NOMO-1 (cell line): Measurements from ENCODE around the gene CYP1A1.
A peak's percentile ranks its signal among the peaks of the same experiment; 100 is the strongest.
"Not testable (repeated sequence)": the region's sequence is repeated elsewhere in the genome, so short reads cannot be mapped to it uniquely, and the experiment has no call there.

Source experiments
- DNase-seq, 2 experiments: peaks; one replicate each; lab custom pipeline; 2025; ENCODE audit not compliant: unreplicated experiment in 2 of 2; lab: John Stamatoyannopoulos, UW

CYP1A1 gene

DNA sequence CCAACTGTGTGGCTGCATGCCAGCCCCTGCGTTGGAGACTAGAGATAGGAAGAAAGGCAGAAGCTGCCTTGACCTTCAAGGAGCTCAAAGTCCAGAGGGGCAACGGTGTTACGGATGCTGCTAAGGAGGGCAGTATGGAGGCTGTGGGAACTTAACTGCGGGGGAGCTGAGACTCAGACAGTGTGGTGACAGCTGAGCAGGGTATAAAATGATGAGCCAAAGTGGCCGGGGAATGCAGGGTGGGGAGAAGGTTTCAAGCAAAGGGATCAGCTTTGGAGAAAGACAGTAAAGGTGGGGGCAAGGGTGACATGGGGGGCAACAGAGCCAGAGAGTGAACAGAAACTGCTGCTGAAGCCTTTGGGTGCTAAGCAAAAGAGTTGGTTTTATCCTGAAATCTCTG is 17.1 kb upstream of the CYP1A1 start:
- no peak for DNase-seq

DNA sequence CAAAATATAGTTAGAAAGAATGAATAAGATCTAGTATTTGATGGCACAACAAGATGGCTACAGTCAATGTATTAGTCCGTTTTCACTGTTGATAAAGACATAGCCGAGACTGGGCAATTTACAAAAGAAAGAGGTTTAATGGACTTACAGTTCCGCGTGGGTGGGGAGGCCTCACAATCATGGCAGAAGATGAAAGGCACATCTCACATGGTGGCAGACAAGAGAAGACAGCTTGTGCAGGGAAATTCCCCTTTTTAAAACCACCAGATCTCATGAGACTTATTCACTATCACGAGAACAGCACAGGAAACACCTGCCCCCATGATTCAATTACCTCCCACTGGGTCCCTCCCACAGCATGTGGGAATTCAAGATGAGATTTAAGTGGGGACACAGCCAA is 12.9 kb upstream of the CYP1A1 start:
- DNase-seq, result not testable (repeated sequence)

DNA sequence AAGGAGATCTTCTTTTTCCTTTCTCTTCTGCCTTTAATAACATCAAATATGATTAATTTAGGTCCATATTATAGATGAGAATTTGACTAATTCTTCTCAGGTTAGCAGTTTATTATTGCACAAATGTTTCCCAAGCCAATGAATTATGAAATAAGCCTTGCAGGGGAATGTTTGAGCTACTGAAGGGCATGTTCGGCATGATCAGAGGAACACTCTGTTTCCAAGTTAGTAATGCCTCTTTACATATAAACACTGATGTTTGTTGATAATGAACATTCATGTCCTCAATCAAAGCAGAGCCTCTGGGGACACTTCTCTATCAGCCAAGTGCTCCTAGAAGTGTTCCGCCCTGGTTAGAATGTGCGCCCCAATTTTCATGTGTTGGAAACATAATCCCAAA is 10.0 kb upstream of the CYP1A1 start:
- no peak for DNase-seq

- DNase-seq, result no peak
Measured at GRCh38 chr15:74733269-74733668, 7.9 kb upstream of the CYP1A1 start.

DNA sequence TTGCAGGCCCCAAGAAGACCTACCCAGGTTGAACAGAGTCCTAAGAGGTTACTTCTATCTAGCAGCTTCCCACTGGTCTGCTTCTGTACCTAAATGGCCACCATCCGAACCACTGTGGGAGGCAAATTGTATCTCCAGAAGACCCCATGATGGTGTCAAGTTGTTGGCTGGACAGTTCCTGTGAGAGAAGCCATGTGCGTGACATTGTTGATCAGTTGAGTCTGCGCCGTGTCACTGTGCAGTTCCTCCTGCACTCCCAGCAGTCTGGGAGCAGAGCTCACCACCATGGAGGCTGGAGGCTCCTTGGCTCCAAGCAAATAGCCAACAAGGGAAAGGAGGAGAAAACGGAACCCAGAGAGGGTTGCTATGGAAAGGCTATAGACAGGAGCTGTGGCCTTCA is 7.5 kb upstream of the CYP1A1 start:
- no peak for DNase-seq

DNA sequence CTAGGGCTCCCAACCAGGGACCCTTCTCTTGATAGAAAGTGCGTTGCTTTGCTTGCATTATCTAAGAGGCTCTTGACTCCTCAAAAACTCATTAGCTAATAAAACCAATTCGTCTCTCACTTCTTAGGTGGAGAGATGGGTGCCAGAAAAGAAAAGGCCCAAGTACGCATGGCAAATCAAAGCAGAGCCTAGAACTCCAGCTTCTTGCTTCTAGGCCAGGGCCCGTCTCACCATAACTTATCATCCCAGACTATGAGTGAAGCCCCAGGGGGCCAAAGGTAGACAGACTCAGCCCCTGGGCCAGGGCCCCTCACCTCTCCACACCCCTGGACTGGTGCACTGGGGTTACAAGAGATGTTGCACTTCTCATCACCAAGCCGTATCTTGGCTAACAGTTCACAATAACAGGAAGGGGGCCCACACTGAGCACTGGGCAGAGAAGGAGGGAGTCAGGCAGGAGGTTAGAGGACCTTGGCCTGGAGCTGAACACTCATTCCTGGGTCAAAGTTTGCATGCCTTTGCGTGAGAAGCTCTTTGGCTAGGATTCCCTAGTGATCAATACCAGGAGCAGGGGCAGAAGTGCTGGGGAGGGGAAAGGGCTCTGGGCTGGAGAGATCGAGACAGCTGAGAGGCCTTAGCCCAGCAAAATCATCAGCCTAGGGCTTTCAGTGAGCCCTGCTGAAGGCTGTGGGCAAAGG is 5.4 kb upstream of the CYP1A1 start:
- no peak for DNase-seq

GRCh38 chr15:74729372-74729771 is 4.0 kb upstream of the CYP1A1 start:
- not testable (repeated sequence) for DNase-seq

DNA sequence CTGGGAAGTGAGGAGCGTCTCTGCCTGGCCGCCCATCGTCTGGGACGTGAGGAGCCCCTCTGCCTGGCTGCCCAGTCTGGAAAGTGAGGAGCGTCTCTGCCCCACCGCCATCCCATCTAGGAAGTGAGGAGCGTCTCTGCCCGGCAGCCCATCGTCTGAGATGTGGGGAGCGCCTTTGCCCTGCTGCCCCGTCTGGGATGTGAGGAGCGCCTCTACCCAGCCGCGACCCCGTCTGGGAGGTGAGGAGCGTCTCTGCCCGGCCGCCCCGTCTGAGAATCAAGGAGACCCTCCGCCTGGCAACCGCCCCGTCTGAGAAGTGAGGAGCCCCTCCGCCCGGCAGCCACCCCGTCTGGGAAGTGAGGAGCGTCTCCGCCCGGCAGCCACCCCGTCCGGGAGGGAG is 3.4 kb upstream of the CYP1A1 start:
- DNase-seq, result not testable (repeated sequence)

DNA sequence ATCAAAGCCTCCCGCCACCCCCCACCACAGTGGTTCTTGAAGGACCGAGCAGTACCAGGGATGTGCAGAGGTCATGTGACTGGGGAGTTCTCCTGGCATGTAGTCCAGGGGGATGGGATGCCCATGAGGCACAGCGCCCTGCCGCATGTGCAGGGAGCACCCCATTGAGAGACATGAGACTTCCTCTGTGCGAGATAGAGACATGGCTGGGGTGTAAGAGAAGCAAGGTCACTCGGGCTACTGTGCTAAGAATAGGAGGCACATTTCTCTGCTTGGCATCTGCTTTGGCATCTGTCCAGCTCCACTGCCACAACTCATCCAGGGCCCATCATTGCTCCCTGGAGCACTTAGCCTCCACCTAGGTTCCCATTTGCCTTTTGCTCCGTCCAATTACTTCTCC is 2.4 kb upstream of the CYP1A1 start:
- DNase-seq, result no peak

DNA sequence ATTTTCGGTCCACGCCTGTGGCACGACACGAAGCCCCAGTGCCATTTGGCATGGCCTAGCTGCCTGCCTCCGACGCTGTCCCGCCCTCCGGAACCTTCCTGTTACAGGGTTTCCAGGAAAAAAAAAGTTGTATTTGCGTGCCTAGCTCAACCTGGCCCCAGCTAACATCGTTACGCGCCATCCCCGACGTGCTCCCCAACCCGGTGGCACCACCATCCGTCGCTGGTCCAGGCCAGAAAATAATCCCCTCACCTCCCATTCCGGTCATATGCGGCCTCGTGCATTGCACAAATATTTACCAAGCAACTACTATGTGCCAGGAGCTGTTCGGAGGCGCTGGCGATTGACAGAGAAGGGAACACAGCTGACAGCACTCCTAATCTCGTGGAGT is 1.4 kb upstream of the CYP1A1 start:
- DNase-seq, result no peak

DNA sequence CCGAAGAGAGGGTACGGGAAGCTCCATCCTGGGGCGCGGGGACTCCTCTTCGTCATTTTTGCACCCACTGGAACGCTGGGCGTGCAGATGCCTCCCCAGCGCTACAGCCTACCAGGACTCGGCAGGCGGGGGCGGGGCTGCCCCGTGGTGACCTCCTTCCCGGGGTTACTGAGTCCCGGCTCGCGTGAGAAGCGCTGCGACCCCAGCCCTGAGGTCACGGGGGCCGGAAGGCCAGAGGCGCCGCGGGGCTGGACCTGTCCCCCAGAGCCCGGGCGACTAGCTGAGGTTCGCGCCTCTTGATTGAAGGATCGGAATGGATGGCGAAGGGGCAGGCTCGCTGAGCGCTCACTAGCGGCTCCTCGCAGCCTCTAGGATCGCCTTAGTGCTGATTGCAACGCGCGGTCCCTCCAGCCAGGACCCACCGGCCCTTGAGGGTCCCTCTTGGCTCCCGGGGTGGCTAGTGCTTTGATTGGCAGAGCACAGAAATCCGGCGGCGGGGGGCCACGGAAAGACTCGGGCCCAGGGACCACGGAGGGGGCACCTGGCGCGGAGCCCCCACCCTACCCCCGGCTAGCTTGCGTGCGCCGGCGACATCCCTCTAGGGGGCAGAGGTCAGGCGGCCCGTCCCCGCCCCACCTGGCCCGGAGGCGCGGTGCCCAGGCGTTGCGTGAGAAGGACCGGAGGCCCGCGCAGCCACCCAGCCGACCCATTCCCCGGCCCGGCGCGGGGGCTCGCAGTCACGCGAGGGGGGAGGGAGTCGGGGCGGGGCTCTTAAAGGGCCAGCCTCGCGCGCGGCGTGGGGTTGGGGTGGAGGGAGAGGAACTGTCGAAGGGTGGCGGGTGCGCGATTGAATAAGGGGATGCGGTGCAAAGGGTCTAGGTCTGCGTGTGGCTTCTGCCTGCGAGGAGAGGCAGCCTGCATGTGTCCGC is 781 bp upstream of the CYP1A1 start:
- DNase-seq, result peak; percentile 7 to 8

DNA sequence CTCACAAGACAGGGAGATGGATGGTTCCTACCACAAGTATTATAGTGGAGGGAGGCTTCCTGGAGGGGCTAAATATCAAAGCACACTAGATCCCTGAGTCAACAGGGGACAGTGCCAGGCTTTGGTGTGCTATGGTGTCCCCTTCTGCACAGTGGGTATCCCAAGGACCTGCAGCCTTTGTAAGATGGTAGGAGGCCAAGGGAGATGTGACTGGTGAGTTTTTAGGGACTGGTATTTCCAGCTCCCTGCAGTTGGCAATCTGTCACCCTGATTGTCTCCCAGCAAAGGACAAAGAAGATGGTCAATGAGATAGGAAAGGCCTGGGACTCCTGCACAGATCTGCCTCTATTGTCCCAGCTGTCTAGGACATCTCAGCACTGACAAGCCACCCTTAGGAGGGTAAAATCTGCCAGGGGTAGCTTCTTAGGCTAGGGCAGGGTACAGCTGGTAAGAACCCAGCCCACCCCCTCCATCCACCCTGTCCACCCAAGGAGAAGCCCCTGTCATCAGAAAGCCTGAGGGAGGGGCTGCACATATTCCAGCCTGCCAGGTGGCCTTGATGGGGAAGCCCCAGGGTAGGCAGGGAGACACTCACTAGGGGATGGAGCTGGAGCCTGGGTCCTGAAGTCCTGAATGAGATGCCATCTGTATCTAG is 631 bp downstream of the CYP1A1 start:
- no peak for DNase-seq

GRCh38 chr15:74723754-74724334 is 1.5 kb downstream of the CYP1A1 start:
- DNase-seq, result peak; percentile 47 to 67

DNA sequence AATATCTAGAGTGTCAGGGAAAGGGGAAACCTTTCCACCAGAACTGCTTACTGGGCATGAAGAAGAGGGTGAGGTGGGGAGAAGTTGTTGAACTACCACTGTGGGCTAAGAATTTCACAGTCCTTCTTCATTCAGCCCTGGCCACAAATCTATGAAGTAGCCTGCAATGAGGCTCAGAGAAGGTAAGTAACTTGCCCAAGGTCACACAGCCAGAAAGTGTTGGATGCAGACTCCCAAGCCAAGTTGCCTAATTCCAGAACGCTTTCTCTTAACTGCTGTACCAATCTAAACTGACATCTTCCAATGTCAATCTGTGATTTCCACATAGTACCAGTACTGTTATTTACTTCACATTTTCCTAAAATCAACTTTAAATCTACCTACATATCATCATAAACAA is 2.1 kb downstream of the CYP1A1 start:
- no peak for DNase-seq

DNA sequence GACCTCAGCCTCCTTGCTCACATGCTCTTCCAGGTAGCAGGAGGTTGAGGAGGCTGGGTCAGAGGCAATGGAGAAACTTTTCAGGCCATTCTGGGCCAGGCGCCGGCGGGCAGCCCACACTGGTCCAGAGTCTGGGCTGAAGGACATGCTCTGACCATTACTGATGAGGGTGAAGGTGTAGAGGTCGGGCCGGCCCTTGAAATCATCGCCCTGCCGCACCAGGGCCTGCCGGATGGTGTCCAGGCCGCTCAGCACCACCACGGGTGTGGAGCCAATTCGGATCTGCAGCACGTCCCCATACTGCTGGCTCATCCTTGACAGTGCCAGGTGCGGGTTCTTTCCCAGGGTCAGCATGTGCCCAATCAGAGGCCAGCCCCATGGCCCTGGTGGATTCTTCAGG is 2.7 kb downstream of the CYP1A1 start:
- no peak for DNase-seq

GRCh38 chr15:74716651-74717050 is 8.7 kb downstream of the CYP1A1 start:
- peak; percentile 3 to 60 for DNase-seq

GRCh38 chr15:74712311-74712710 is 13.0 kb downstream of the CYP1A1 start:
- peak in 1 of 2 experiments; percentile 27 for DNase-seq

- no peak for DNase-seq
Measured at GRCh38 chr15:74710319-74711094, 14.8 kb downstream of the CYP1A1 start.

GRCh38 chr15:74709892-74710291 is 15.4 kb downstream of the CYP1A1 start:
- no peak for DNase-seq

- DNase-seq, result no peak
Measured at GRCh38 chr15:74709011-74709410, 16.3 kb downstream of the CYP1A1 start.
